ENCODE measurements around the gene TADA3.
"Not testable (repeated sequence)": the region's sequence is repeated elsewhere in the genome, so short reads cannot be mapped to it uniquely, and the experiment has no call there.

The TADA3 gene

DNA sequence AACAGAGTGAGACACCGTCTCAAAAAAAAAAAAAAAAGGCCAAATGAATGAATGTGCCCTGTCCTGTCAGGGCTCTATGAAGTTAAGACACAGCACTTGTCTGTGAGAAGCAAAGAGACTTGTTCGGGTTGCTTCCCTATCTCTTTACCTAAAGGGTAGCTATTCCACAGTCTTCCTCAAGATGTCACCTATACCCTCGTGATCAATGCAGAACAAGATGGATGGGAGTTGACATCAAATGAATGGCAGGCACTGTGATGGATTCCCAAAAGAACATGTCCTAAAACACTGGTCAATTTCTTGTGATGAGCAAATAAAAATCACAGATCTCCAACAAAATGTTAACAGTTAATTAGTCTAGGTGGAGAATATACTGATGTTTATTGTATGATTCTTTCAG is 9.5 kb downstream of the TADA3 start:
- DNase-seq, result no peak

DNA sequence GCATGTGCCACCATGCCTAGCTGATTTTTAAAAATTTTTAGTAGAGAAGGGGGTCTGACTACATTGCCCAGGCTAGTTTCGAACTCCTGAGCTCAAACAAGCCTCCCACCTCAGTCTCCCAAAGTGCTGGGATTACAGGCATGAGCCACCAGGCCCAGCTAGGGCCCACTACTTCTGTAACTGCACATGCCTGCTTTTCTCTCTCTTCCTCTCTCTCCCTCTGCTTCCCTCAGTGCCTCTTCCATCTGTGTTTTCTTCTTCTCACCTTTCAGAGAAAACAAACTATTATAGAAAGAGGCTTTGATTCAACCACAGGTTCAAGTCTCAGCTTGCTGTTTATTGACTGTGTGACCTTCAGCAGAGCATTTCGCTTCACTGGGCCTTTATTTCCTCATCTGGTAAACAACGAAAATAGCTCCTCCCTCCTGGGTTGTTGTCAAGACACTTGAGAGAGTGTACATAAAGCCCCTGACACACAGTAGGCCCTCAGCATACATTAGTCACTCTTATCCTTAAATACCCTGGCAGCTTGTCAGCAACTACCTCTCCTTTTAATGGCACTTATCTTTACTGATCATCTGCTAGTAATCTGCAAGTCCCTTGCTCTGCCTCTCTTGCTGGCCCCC is 10.2 kb downstream of the TADA3 start:
- no peak for DNase-seq

DNA sequence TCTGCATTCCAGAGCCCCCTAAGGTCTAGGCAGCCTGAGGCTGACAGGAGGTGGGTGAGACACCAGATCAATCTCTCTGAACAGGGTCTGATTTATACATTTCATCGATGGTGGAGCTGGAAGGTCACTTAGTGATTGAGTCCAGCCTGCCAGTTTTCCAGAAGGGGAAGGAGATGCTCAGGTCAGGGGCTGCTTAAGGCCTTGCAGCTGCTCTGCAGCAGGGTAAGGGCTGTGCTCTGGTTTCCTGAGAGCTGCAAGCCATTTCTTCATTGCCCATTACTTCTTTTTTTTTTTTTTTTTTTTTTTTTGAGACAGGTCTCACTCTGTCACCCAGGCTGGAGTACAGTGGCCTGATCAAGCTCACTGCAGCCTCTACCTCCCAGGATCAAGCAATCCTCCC is 10.7 kb downstream of the TADA3 start:
- no peak for DNase-seq

DNA sequence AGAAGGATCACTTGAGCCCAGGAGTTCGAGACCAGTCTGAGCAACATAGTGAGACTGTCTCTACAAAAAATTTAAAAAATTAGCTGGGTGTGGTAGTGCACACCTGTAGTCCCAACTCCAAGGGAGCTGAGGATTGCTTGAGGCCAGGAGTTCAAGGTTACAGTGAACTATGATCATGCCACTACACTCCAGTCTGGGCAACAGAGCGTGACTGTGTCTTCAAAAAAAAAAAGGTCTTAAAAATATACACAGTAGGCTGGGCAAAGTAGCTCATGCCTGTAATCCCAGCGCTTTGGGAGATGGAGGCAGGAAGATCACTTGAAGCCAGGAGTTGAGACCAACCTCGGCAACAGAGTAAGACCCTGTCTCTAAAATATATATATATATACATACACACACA is 11.4 kb downstream of the TADA3 start:
- DNase-seq, result no peak

DNA sequence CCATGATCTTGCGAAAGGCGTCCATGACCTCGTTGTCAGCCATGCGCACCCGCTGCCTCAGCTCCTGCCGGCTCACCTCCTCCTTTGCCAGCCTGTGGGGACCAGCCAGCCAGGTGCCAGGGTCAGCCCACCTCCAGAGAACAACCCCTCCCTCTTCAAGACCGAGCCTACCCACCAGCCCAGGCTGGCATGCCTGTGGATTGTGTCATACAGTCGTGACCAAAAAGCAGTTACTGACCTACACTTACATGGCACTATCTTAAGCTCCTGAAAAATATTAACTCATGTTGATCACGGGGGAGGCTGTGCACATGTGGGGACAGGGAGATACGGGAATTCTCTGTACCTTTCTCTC is 11.8 kb downstream of the TADA3 start:
- DNase-seq, result no peak

DNA sequence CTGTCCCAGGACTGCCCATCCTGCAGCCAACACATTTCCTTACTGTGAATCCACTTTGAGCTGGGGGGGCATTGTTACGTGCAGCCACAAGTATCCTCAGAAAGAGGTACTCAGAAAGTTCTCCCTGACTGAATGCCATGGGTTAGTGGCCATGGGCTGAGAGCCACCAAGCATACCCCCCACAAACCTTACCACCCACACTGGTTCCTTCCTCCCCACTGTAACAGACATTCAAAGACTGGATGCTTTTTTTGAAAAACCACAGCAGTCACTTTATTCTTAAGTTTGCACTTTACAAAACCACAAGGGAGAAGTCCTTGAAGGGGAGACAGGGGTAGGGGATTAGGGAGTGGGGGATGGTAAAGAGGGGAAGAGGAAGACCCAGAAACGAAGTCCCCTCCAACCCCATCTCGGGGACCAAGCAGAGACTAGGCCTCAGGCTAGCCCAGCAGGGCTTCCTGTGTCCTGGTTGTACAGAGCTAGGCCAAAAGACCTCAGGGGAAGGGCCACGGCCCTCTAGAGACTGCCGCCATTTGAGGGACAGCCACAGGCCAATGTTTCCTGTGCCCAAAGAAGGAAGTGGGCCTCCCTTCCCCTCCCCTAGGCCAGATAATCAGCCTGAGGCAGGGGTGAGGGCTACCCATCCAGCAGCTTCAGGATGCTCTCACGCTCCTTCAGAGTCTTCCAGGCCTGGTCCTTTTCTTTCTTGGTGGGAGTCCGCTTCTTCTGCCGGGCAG is 12.4 kb downstream of the TADA3 start:
- DNase-seq, result no peak

DNA sequence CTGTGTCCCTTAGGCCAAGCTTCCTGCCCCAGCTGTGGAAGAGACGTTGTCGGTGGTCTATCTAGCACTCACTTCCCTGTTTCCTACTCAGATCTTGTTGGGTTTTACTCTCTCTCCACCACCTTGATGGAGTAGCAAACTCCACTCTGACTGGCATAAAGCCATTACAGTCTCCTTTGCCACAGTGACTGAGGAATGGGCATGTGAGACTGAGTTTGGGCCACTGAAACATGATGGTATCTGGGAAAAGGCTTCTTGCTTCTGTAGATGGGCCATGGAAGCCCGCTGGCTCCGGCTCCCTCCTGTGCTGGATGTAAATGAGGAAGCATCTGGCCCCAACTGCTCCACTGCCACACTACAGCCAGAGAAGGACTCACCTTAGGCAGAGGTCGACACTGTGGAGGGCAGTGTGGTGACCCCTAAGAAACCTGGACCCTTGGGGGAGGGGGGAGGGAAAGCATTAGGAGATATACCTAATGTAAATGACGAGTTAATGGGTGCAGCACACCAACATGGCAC is 13.1 kb downstream of the TADA3 start:
- no peak for DNase-seq

DNA sequence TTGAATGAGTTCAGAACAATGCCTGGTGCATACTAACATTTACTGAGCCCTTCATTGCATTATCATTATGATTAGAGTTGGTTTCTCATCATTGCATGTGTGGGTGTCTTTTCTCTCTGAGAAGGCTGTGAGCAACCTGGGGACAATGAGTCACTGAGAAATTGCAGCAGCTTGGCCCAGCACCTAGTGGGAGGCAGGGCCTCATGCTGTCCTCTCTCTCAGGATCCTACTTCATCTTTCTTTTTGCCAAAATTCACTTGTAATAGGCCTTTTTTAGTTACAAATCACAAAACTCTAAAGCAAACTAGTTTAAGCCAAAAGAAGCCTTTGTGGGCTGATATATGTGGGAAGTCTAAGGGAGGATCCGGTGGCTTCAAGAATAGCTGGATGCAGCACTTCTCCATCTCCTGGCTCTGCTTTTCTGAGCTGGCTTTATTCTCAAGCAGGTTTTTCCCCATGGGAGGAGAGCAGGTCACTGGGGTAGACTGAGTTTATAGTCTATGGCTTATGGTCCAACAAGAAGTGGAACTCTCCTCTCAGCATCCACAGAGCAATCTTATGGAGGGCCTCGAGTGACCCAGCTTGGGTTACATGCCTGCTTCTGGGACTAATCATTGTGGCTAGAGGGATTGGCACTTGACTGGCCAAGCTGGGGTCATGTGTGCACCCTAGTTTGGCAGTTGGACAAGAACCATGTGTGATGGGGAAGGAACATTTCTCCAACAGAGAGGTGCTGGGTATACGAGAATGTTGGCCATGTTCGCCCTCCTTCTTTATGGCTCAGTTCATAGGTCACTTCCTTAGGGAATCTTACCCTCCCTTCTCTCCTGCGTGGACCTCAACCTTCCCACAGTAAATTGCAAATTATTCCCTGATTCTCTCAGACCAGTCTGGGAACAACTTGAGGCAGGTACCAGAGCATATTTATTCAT is 13.9 kb downstream of the TADA3 start:
- no peak for DNase-seq

DNA sequence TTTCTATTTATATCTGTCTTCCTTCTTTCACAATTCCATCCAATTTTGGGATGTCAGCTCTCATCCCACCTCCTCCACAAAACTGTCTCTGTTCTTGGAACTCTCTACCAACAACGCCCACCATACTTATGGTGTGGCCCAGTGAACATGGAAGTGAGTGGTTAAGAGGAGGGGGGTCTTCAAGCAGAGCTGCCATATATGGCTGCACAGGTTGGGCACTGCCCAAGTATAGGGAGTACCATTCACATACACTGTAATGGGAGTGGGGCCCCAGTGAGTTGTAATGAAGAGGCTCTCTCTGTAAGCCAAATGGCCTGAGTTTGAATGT is 14.6 kb downstream of the TADA3 start:
- DNase-seq, result no peak

DNA sequence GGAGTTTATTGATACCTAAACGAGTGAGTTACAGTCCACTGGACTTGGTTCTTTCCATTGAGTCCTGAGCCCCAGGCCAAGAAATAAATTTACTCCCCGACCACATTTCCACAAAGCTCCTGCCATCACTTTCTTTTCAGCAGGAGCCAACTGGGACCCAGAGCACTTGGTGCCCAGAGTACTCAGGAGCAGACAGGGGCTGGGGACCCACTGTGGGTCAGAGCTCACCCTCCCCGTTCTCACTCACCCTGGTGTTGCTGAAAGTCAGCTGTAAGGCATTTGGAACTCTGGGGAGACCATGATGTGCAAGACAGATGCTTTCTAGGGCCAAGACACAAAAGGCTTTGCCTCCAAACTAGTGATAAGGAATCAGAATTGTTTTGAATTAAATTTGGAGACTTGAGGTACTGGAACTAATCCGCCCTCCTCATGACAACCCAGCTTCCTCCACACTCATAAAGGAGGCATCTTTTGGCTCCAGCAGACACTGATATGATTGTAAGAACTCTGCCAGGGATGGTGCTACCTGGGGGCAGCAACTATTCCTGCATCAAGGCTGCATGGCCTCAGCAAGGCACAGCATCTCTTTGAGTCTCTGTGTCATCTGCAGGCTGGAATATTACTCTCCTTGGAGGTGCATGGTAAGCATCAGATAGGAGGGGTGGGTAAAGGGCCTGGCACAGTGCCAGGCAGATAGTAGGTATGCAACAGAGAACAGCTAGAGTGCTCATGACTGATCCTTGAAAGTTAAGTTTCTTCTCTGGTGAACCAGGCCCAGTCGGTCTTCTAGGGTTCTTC is 15.2 kb downstream of the TADA3 start:
- no peak for DNase-seq

DNA sequence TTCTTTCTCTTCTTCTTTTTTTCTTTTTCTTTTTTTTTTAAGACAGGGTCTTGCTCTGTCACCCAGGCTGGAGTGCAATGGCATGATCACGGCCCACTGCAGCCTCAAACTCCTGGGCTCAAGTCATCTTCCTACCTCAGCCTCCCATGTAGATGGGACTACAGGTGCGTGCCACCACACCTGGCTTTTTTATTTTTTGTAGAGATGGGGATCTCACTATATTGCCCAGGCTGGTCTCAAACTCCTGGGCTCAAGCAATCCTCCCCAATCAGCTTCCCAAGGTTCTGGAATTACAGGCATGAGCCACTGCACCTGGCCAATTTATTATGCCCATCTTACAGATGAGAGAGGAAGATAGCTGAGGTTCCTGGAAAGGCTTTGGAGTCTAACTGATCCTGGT is 21.3 kb downstream of the TADA3 start:
- DNase-seq, result not testable (repeated sequence)

DNA sequence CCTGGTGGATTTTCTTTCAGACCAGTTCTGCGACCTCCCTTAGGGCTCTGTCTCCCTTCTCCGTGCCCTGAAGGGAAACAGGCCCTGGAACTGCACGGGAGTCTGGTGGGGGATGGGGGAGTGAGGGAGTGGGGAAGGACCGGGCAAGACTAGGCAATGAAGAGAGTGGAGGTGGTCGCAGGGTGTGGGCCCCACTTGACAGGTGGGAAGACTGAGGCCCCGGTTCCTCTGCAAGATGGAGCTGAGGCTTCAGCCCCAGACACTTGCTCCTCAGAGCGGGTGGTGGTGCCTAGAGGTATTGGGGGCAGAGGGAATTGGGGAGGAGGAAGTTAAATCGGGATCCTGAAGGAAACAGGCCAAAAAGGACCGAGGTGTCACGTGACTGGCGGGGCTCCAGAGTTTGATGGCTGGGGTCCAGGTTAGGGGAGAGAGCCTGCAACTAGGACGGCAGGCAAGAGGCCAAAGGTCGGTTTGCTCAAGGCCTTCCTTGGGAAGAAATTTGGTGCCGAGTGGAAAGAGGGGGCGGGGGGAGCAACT is 21.9 kb downstream of the TADA3 start:
- DNase-seq, result no peak

DNA sequence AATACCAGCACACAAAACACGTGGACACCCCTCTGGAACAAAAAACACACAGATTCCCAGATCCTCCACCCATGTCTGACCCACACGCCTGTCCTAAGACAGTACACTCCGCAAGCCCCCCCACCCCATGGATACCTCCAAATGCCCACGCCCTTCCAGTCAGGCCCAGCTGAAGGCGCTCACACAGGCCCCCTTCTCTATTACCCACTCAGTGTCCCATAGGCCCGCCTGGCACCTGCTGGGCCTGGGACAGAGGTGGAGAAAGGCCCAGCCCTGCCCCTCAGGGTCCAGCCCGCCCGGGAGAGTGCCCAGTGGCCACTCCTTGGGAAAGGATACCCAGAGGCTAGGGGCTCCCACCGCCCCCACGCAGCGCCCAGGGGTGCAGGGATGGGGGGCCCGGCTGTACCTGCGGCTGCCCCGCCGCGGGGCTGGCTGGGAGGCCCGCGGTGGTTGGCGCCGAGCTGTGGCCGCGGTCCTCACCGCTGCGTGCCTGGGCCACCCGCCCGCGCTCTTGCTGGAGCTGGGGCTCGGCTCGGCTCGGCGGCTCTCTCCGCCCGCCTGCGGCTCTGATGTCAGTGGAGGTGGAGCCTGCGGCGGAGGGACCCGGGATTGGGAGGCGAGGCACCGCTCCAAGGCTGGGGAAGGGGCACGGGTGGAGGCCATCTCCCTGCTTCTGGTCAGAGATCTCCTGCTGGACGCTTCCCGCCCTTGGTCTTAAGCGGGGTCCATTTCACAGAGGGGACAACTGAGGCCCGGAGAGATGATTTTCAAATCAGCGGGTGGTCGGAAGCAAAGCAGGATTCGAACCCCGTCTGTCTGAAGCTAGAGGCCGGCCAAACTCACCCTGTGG is 22.6 kb downstream of the TADA3 start, which contains the start of gene CAMK1:
Gene CAMK1 (minus strand): TSS at position 522 of the 850 bp plus-strand sequence. CDS start 2,198 bp downstream, outside the sequence.
- DNase-seq, result no peak

DNA sequence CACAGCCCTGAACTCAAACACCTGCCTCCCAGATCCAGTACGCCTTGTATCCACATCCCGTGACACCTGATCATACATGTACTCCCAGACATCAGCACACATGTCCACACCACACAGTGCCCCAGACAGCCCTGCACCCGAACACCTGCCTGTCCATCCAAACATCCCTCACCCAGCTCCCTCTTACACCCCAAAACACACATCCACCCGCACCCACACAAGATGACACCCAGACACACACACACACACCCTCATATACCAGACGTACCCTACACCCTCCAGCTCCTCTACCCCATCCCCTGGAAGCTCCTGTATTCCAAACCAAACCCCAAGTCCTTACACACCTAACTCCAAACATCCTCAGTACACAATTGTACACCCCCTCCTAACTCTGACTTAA is 23.3 kb downstream of the TADA3 start:
- DNase-seq, result no peak

DNA sequence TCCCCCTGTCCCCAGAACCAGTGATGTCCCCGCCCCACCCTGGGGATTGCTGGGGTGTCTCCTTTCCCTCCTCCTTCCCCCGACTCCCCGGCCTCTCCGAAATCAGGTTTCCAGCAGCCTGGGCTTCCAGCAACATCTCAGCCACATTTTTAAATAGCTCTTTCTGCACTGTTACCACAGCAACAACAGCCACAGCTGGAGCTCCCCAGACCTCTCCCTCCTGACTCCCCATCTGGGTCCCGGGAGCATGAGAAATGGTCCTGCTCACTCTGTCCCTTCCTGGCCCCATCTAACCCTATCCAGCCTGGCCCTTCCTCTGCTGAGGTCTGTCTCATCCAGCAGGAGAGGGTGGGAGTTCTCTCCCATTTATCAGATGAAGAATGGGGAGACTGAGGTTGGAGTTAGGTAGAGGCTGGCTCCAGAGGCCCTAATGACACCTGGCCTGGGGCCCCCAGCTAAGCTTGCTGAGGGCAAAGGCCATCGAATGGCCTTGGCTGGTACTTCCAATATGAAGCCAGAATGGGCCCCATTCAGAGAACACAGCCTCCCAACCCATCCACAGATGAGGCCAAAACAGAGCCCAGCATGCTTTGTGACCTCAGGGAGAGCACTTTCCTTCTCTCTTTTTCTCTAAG is 24.0 kb downstream of the TADA3 start:
- no peak for DNase-seq

DNA sequence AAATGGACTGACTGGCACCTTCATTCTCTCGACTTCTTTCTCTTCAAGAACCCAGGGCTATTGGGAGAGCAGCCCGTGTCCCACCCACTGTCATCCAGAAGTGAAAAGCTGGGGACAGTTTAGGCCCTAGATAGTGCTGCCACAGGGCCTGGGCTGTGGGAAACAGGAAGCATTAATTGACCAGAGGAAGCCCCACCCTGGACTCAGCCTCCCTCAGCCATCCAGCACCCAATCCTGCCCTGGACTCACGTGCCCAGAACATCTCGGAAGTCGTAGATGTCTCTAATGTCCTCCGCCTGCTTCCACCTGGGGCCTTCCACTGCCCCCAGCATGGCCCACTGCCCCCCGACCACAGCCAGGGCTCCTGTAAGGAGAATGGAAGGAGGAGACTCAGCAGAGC is 24.9 kb downstream of the TADA3 start:
- DNase-seq, result no peak

DNA sequence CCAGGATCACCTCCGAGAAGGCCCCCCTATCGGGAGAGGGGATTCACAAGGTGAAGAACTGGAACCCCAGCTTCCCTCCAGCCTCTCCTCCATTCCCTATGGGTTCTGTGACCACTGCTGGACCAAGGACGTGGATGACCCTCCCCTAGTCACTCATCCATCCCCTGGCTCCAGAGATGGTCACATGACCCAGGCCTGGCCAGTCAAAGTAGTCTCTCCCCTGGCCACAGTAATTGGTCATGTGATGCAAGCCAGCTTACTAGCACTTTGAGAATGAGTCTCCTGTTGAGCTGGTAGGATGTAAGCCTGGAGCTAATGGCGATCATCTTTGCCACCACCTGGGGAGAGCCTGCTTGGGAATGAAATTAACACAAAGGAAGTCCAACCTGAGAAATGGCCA is 26.4 kb downstream of the TADA3 start:
- no peak for DNase-seq

DNA sequence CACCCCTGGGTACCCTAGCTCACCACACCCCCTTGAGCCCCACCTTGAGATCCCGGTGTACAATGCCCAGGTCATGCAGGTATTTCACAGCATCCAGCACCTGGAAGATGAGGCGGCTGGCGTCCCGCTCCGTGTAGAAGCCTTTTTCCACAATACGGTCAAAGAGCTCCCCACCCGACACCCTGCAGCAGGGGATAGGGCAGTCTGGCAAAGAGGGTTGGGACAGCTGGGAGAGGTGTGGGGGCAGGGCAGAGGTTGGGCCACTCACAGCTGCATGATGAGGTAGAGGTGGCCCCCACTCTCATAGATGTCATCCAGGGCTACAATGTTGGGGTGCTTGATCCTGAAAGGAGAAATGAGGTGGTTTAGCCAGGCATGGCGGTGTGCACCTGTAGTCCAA is 29.4 kb downstream of the TADA3 start:
- DNase-seq, result no peak

DNA sequence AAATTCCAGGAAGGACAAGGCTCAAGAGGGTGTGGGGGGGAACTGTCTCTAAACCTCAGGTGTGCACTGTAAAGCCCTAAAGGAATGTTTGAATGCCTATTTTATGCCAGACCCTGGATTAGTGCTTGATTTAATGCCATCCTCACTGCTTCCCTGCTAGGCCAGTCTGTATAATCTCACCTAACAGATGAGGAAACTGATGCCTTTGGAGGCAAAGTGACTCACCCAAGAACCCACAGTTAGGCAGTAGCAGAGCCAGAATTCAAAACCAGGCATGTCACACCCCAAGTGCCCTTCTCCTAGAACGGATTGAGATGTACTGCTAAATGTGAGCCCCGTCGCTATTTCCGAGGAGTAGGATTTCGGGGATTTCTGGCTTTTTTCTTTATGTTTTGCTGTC is 30.4 kb downstream of the TADA3 start:
- DNase-seq, result no peak

DNA sequence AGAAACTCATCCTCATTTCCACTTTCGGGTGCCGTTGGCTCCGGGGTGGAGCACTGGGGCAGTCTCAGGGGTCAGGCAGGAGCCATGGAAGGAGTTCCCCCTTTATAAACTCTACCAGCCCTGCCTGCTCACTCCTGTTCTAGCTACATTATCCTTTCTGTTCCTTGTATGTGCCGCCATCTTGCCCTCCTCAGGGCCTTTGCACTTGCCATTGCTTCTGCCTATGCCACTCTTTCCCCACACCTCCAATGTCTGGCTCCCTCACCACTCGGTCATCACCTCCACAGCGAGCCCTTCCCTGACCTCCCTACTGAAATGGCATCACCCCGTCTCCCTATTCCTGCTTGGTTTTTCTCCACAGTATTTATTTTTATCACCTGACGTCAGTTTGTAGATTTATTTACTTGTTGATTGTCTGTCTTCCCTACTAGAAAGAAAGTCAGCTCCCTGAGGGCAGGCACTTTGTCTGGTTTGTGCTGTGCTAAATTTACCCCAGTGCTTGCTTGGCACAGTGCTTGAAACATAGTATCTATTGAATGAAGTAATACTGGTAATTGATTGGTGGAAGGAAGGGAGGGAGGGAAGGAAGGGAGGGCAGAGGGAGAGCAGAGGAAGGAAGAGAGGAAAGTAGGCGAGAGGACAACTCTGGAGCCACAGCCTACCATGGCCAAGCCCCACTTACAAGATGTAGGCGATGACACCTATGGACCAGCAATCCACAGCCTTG is 31.3 kb downstream of the TADA3 start:
- no peak for DNase-seq

All from NCI-H446 treated with DMSO at 0.1 percent for 48 hours (cell line).